ENCODE measurements around the gene PATJ.

DNA sequence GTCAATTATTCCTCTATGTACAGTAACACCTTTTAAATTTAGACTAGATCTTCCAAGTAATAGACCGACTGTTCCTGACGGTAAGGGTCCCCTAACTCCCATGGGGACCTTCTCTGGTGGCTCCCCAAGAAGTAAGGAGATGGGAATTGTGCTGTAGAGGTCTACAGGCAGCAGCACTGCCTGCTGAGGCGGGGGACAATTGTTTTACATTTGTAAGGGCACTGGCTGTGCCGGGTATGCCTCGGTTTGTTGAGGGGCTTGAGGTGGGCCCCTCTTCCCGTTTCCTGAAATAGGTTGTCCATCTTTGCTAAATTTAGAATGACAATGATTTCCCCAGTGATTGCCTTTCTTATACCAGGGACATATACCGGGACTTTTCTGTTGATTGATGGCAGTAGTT, 439.3 kb downstream of the PATJ start:
- TF ChIP-seq, protein P1, sequence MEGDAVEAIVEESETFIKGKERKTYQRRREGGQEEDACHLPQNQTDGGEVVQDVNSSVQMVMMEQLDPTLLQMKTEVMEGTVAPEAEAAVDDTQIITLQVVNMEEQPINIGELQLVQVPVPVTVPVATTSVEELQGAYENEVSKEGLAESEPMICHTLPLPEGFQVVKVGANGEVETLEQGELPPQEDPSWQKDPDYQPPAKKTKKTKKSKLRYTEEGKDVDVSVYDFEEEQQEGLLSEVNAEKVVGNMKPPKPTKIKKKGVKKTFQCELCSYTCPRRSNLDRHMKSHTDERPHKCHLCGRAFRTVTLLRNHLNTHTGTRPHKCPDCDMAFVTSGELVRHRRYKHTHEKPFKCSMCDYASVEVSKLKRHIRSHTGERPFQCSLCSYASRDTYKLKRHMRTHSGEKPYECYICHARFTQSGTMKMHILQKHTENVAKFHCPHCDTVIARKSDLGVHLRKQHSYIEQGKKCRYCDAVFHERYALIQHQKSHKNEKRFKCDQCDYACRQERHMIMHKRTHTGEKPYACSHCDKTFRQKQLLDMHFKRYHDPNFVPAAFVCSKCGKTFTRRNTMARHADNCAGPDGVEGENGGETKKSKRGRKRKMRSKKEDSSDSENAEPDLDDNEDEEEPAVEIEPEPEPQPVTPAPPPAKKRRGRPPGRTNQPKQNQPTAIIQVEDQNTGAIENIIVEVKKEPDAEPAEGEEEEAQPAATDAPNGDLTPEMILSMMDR (IDR thresholded peaks at IDR 0.05), result no peak
- no peak for TF ChIP-seq POLR2A (IDR thresholded peaks at IDR 0.05)

Measured in esophagus squamous epithelium (tissue), 4 donors.